Spleen (tissue), 7 donors: ENCODE data around the gene WDR1.

Experiments
- POLR2A ChIP-seq, 3 donors: fragments of 450-650 bp; IDR thresholded peaks; one replicate each; pipeline ENCODE4 v1.5.1; 2017; ENCODE audit warnings: antibody characterized with exemption in 3 of 3, mild to moderate bottlenecking in 1 of 3
- POLR2AphosphoS5 ChIP-seq, 3 donors: sonication (generic); formaldehyde crosslinking; IDR thresholded peaks; one replicate each; pipeline ENCODE4 v1.5.1; 2017; ENCODE audit warnings: antibody characterized with exemption in 3 of 3
- TF ChIP-seq, protein P1 (sequence below), 11 experiments: fragments of 200-600 bp in 7 of 11; fragments of 450-650 bp in 4 of 11; sonication (generic) in 4 of 11; IDR thresholded peaks in 8 of 11; conservative IDR thresholded peaks in 3 of 11; 1 replicate in 7 of 11; 2 replicates in 4 of 11; pipeline versions ENCODE4 v1.4.0 to v1.8.0; 2016 to 2021; ENCODE audit warnings: antibody characterized with exemption in 11 of 11, inconsistent platforms in 4 of 11, mild to moderate bottlenecking in 1 of 11
- donor health status: DM: no; HTN: no; CAD: no; lungs with moderate emphysema.
- donor health status: DM: no; HTN: no; CAD: no.
- donor health status: DM: no; HTN: no; CAD: no.

DNA sequence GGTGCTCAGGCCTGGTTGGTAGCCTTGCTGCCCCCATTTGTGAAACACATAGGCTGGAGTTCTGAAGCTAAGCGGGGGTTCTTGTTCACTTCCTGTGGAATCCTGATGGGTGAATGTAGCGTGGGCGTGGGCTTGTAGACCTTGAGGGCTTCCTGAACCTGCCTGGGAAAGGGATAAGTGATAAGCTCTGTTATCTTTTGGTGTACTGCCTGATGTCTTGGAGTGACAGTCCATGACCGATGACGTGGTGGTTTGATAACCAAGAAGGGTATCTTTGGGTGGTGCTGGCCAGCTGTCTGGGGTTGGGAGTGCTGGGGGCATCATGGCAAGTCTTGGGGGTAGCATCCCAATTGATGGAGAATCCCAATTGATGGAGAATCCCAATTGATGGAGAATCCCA lies 17.5 kb upstream of the WDR1 start:
- TF ChIP-seq POLR2AphosphoS5 (IDR thresholded peaks at IDR 0.05) = no peak
- TF ChIP-seq, protein P1, sequence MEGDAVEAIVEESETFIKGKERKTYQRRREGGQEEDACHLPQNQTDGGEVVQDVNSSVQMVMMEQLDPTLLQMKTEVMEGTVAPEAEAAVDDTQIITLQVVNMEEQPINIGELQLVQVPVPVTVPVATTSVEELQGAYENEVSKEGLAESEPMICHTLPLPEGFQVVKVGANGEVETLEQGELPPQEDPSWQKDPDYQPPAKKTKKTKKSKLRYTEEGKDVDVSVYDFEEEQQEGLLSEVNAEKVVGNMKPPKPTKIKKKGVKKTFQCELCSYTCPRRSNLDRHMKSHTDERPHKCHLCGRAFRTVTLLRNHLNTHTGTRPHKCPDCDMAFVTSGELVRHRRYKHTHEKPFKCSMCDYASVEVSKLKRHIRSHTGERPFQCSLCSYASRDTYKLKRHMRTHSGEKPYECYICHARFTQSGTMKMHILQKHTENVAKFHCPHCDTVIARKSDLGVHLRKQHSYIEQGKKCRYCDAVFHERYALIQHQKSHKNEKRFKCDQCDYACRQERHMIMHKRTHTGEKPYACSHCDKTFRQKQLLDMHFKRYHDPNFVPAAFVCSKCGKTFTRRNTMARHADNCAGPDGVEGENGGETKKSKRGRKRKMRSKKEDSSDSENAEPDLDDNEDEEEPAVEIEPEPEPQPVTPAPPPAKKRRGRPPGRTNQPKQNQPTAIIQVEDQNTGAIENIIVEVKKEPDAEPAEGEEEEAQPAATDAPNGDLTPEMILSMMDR (IDR thresholded peaks at IDR 0.05 in 8 of 11, conservative IDR thresholded peaks at IDR 0.05 in 3 of 11) = no peak
- no peak for TF ChIP-seq POLR2A (IDR thresholded peaks at IDR 0.05)
